GM12864 (cell line): ENCODE measurements around the gene LAMTOR4.
A peak's percentile ranks its signal among the peaks of the same experiment; 100 is the strongest.
"Not testable (repeated sequence)": the region's sequence is repeated elsewhere in the genome, so short reads cannot be mapped to it uniquely, and the experiment has no call there.

Source experiments
- DNase-seq: peaks from one replicate; pipeline ENCODE4 v3.0.0-alpha.2; 2011; ENCODE audit warnings: low read depth
- H3K4me3 ChIP-seq: 2 replicates; pipeline ENCODE4 v1.5.1; 2011; ENCODE audit warnings: mild to moderate bottlenecking, low read depth, low read length, control low read depth
- TF ChIP-seq, protein P1 (sequence below): IDR thresholded peaks from 2 replicates; pipeline ENCODE4 v1.5.1; 2011; ENCODE audit warnings: low read depth, mild to moderate bottlenecking, moderate library complexity, low read length, control low read depth, inconsistent platforms; ENCODE audit errors: missing control alignments

The LAMTOR4 gene

DNA sequence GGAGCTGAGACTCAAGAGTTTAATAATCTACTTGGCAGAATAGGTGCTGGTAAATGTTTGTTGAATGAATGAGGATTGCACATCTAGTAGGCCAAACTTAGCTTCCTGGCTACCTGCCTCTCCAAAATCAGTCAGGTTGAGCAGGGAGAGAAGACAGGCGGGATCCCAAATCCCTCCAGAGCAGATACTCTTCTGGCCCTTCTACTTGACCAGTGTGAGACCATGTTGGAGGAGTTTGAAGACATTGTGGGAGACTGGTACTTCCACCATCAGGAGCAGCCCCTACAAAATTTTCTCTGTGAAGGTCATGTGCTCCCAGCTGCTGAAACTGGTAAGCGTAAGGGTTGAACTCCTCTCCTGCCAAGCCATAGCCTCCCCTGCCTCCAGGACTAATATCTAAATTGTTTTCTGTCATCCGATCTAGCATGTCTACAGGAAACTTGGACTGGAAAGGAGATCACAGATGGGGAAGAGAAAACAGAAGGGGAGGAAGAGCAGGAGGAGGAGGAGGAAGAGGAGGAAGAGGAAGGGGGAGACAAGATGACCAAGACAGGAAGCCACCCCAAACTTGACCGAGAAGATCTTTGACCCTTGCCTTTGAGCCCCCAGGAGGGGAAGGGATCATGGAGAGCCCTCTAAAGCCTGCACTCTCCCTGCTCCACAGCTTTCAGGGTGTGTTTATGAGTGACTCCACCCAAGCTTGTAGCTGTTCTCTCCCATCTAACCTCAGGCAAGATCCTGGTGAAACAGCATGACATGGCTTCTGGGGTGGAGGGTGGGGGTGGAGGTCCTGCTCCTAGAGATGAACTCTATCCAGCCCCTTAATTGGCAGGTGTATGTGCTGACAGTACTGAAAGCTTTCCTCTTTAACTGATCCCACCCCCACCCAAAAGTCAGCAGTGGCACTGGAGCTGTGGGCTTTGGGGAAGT lies 24.2 kb upstream of the LAMTOR4 start:
- TF ChIP-seq, protein P1, sequence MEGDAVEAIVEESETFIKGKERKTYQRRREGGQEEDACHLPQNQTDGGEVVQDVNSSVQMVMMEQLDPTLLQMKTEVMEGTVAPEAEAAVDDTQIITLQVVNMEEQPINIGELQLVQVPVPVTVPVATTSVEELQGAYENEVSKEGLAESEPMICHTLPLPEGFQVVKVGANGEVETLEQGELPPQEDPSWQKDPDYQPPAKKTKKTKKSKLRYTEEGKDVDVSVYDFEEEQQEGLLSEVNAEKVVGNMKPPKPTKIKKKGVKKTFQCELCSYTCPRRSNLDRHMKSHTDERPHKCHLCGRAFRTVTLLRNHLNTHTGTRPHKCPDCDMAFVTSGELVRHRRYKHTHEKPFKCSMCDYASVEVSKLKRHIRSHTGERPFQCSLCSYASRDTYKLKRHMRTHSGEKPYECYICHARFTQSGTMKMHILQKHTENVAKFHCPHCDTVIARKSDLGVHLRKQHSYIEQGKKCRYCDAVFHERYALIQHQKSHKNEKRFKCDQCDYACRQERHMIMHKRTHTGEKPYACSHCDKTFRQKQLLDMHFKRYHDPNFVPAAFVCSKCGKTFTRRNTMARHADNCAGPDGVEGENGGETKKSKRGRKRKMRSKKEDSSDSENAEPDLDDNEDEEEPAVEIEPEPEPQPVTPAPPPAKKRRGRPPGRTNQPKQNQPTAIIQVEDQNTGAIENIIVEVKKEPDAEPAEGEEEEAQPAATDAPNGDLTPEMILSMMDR, result no peak
- no peak overlapping the region for H3K4me3 ChIP-seq

GRCh38 chr7:100126239-100126930 lies 22.3 kb upstream of the LAMTOR4 start:
- TF ChIP-seq, protein P1, result no peak
- H3K4me3 ChIP-seq, result peak overlapping the region; percentile 87
- no peak for DNase-seq

More for the DNA sequence above, 24.2 kb upstream of the LAMTOR4 start:
- no peak for DNase-seq

- peak within 1 kb of the TSS; percentile 87 for H3K4me3 ChIP-seq
- TF ChIP-seq, protein P1, result no peak
- DNase-seq, result peak; percentile 89
Measured at GRCh38 chr7:100126931-100127865, 21.5 kb upstream of the LAMTOR4 start, which contains the start of gene MBLAC1. TSS of gene MBLAC1 (plus strand) at chr7:100126967. CDS start at chr7:100127396, 429 bp downstream.

DNA sequence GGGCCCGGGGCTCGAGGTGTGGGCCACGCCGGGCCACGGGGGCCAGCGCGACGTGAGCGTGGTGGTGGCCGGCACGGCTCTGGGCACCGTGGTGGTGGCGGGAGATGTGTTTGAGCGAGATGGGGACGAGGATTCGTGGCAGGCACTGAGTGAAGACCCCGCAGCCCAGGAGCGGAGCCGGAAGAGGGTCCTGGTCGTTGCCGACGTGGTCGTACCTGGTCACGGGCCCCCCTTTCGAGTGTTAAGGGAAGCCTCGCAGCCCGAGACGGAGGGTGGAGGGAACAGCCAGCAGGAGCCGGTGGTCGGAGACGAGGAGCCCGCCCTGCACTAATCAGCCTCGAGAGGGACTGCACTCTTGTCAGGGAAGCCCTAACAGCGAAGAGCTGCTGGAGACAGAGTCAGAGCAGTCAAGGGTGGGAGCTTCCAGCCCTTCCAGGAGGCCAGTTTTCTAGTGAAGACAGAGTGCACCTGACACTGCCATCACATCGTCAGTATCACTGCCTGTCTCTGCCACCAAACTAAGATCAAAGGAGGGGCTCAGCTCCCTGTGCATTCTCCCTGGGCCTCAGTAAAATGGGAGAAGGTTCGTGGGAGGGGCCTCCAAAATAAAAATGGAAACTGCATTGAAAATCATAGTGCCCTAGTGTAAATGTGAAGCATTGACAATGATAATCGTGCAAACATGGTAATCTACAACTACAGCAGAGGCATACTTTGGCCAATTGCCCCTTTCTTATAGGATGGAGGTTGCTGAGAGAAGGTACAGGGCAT lies 20.7 kb upstream of the LAMTOR4 start:
- TF ChIP-seq, protein P1, result peak; percentile 9
- peak overlapping the region; percentile 87 for H3K4me3 ChIP-seq
- DNase-seq, result no peak

DNA sequence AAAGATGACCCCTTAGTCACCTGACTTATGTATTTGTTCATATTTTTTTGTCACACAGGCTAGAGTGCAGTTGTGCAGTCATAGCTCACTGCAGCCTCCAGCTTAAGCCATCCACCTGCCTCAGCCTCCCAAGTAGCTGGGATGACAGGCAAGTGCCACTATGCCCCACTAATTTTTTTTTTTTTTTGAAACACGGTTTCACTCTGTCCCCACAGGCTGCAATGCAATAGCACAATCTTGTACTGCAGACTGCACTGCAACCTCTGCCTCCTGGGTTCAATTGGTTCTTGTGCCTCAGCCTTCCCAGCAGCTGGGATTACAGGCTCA lies 20.1 kb upstream of the LAMTOR4 start:
- TF ChIP-seq, protein P1, result no peak
- no peak overlapping the region for H3K4me3 ChIP-seq
- no peak for DNase-seq

- H3K4me3 ChIP-seq, DNase-seq: not testable (repeated sequence)
Measured at GRCh38 chr7:100130220-100130607, 18.5 kb upstream of the LAMTOR4 start.
